Mesenchymal stem cell (in vitro differentiated cells and primary cell): ENCODE measurements around the gene FAM24B.
A peak's percentile ranks its signal among the peaks of the same experiment; 100 is the strongest.

ENCODE experiments used
- DNase-seq: peaks from one replicate; pipeline ENCODE4 v3.0.0-alpha.2; 2013
- H2AFZ ChIP-seq: one replicate; pipeline ENCODE4 v1.6.1; 2013; ENCODE audit warnings: low read depth, mild to moderate bottlenecking, control low read depth, inconsistent platforms, low read length, moderate library complexity
- H2AK5ac ChIP-seq: 2 replicates; pipeline ENCODE4 v1.6.1; 2013; ENCODE audit warnings: low read length, moderate library complexity, mild to moderate bottlenecking, inconsistent platforms; ENCODE audit not compliant: severe bottlenecking
- H2BK120ac ChIP-seq: one replicate; pipeline ENCODE4 v1.6.1; 2013; ENCODE audit warnings: low read depth, mild to moderate bottlenecking, inconsistent platforms, low read length, moderate library complexity
- H2BK12ac ChIP-seq, 2 experiments: one replicate each; pipeline ENCODE4 v1.6.1; 2013; ENCODE audit warnings: inconsistent platforms in 2 of 2, low read length in 2 of 2, mild to moderate bottlenecking in 2 of 2, moderate library complexity in 2 of 2, control low read depth in 1 of 2
- H2BK15ac ChIP-seq: one replicate; pipeline ENCODE4 v1.6.1; 2013; ENCODE audit warnings: mild to moderate bottlenecking, low read depth, inconsistent platforms; ENCODE audit not compliant: poor library complexity, severe bottlenecking
- H2BK5ac ChIP-seq: 2 replicates; pipeline ENCODE4 v1.6.1; 2013; ENCODE audit warnings: low read depth, mild to moderate bottlenecking, low read length, control low read depth, inconsistent platforms; ENCODE audit not compliant: poor library complexity, severe bottlenecking
- H3K14ac ChIP-seq, 2 experiments: one replicate each; pipeline ENCODE4 v1.6.1; 2013; ENCODE audit warnings: inconsistent platforms in 2 of 2, low read length in 2 of 2, control low read depth in 1 of 2, mild to moderate bottlenecking in 1 of 2, moderate library complexity in 1 of 2
- H3K18ac ChIP-seq, 2 experiments: one replicate each; pipeline ENCODE4 v1.6.1; 2013; ENCODE audit warnings: inconsistent platforms in 2 of 2, low read length in 2 of 2, control low read depth in 1 of 2, low read depth in 1 of 2, mild to moderate bottlenecking in 1 of 2
- H3K23ac ChIP-seq, 2 experiments: one replicate each; pipeline ENCODE4 v1.6.1; 2013; ENCODE audit warnings: inconsistent platforms in 2 of 2, low read length in 2 of 2, mild to moderate bottlenecking in 2 of 2, moderate library complexity in 2 of 2, control low read depth in 1 of 2
- H3K27ac ChIP-seq: 2 replicates; pipeline ENCODE4 v1.5.1; 2013; ENCODE audit warnings: mild to moderate bottlenecking, moderate library complexity, low read length, control low read depth, inconsistent platforms; ENCODE audit not compliant: poor library complexity, severe bottlenecking
- H3K27me3 ChIP-seq, 2 experiments: 2 replicates each; pipeline versions ENCODE4 v1.6.1 to v1.7.0; 2013; ENCODE audit warnings: low read length in 2 of 2, mild to moderate bottlenecking in 2 of 2, moderate library complexity in 2 of 2, control low read depth in 1 of 2, inconsistent platforms in 1 of 2; ENCODE audit not compliant: control insufficient read depth in 1 of 2, insufficient read depth in 1 of 2
- H3K36me3 ChIP-seq, 2 experiments: 2 replicates each; pipeline versions ENCODE4 v1.6.1 to v1.7.0; 2013; ENCODE audit warnings: low read length in 2 of 2, control low read depth in 1 of 2, inconsistent platforms in 1 of 2, low read depth in 1 of 2, mild to moderate bottlenecking in 1 of 2; ENCODE audit not compliant: insufficient read depth in 2 of 2, control insufficient read depth in 1 of 2
- H3K4ac ChIP-seq, 2 experiments: one replicate each; pipeline ENCODE4 v1.6.1; 2013; ENCODE audit warnings: inconsistent platforms in 2 of 2, low read length in 2 of 2, mild to moderate bottlenecking in 2 of 2, moderate library complexity in 2 of 2, control low read depth in 1 of 2, low read depth in 1 of 2
- H3K4me1 ChIP-seq: 2 replicates; pipeline ENCODE4 v1.6.1; 2013; ENCODE audit warnings: low read depth, low read length, control low read depth; ENCODE audit not compliant: control insufficient read depth, insufficient read depth
- H3K4me2 ChIP-seq: 2 replicates; pipeline ENCODE4 v1.6.1; 2013; ENCODE audit warnings: low read length, mild to moderate bottlenecking, inconsistent platforms; ENCODE audit not compliant: poor library complexity, severe bottlenecking
- H3K4me3 ChIP-seq, 2 experiments: 2 replicates each; pipeline versions ENCODE4 v1.5.1 to v1.7.0; 2013; ENCODE audit warnings: low read length in 2 of 2, mild to moderate bottlenecking in 2 of 2, control low read depth in 1 of 2, low read depth in 1 of 2; ENCODE audit not compliant: insufficient read depth in 1 of 2
- H3K79me1 ChIP-seq: replicated peaks from 2 replicates; pipeline ENCODE4 v1.6.1; 2013; ENCODE audit warnings: mild to moderate bottlenecking, control low read depth, low read length, inconsistent platforms; ENCODE audit not compliant: poor library complexity, severe bottlenecking
- H3K9ac ChIP-seq: 2 replicates; pipeline ENCODE4 v1.7.0; 2013; ENCODE audit warnings: mild to moderate bottlenecking, low read length, moderate library complexity
- H3K9me3 ChIP-seq: 2 replicates; pipeline ENCODE4 v1.7.0; 2013; ENCODE audit warnings: mild to moderate bottlenecking, low read length; ENCODE audit not compliant: control insufficient read depth
- H4K8ac ChIP-seq: one replicate; pipeline ENCODE4 v1.6.1; 2013; ENCODE audit warnings: inconsistent platforms, mild to moderate bottlenecking, low read length, moderate library complexity
- H4K91ac ChIP-seq: one replicate; pipeline ENCODE4 v1.6.1; 2013; ENCODE audit warnings: mild to moderate bottlenecking, low read length, inconsistent platforms
- WGBS: methylation state at CpG from one replicate; pipeline ENCODE4 v1.1.7; 2013; ENCODE audit warnings: mixed read lengths; 5-methylcytosine and 5-hydroxymethylcytosine counted together

Gene FAM24B

DNA sequence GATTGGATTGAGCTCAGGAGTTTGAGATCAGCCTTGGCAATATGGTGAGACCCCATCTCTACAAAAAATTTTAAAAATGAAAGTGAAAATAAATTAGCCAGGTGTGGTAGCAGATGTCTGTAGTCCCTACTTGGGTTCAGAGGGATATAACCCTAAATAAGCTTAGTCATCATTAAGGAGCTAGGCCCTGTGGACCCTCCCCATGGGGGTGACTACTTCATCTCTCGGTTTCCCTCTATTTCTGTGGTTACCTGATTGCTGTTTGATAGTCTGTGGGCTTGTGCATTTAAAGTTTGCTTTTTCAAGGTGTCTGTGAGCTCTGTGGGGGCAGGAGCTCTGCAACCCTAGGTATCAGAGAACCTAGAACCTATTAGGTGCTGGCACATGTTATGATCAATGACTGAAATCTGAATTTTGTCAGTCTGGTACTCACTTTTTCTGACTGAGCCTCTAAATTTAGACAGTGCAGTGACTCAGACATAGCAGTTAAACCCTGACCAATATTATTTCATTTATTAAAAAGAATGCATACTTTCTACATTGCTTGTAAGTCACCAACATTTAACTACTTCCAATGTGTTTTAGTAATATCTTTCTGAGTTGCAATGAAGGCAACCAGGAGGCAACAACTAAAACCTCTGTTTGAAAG, 25.6 kb downstream of the FAM24B start:
- Histone ChIP-seq H2AK5ac (no peak overlapping the region), H3K18ac (no peak overlapping the region), H3K14ac (no peak overlapping the region), H3K36me3 (peaks cover 0 to 9% of the 10 kb centered on the region in 2 experiments), H3K79me1 (no peaks in the 10 kb centered on the region), H3K4me3 (no peak overlapping the region), H2BK15ac (no peak overlapping the region), H2BK120ac (no peak overlapping the region), H3K23ac (no peak overlapping the region), H4K91ac (no peak overlapping the region), H3K27ac (peak overlapping the region; percentile 32), H3K9ac (peak overlapping the region; percentile 70), H3K9me3 (no peaks in the 10 kb centered on the region), H4K8ac (no peak overlapping the region), H3K4me2 (no peak overlapping the region), H3K4ac (no peak overlapping the region), H2AFZ (no peak overlapping the region), H3K4me1 (peaks cover 14% of the 10 kb centered on the region), H2BK12ac (no peak overlapping the region), H3K27me3 (no peaks in the 10 kb centered on the region), H2BK5ac (no peak overlapping the region)
- WGBS: 93% methylated on average over 1 of the region's 1 CpG
- DNase-seq: no peak

DNA sequence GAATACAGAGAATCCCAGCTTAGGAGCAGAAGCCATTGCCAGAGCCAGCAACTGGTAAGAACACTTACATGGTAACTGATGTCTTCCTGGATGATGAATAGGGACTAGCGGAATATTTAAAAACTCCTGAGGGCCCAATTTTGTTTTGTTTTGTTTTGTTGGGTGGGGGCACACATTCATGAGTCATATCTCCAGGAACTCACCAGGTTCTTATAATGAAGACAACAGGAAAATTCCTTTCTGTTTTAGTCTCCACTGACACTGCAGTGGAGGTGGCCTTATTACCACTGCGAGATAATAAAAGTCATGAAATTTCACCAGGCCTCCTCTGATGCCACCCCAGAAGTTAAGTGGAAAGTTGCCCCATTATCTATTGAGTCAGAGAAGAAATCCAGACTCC, 27.1 kb downstream of the FAM24B start:
- Histone ChIP-seq H4K8ac (no peak overlapping the region), H3K36me3 (peaks cover 0 to 12% of the 10 kb centered on the region in 2 experiments), H3K79me1 (no peaks in the 10 kb centered on the region), H3K4me3 (no peak overlapping the region), H3K4me1 (peaks cover 20% of the 10 kb centered on the region), H3K27ac (peak overlapping the region; percentile 33), H2BK15ac (no peak overlapping the region), H3K9ac (peak overlapping the region; percentile 6), H3K27me3 (no peaks in the 10 kb centered on the region), H2BK12ac (no peak overlapping the region), H3K23ac (no peak overlapping the region), H3K4ac (no peak overlapping the region), H2BK120ac (no peak overlapping the region), H3K9me3 (no peaks in the 10 kb centered on the region), H3K18ac (no peak overlapping the region), H3K4me2 (no peak overlapping the region), H2BK5ac (no peak overlapping the region), H2AFZ (no peak overlapping the region), H3K14ac (no peak overlapping the region), H2AK5ac (no peak overlapping the region), H4K91ac (no peak overlapping the region)
- DNase-seq: peak; percentile 7
- WGBS: 25% methylated on average over 2 of the region's 2 CpGs

DNA sequence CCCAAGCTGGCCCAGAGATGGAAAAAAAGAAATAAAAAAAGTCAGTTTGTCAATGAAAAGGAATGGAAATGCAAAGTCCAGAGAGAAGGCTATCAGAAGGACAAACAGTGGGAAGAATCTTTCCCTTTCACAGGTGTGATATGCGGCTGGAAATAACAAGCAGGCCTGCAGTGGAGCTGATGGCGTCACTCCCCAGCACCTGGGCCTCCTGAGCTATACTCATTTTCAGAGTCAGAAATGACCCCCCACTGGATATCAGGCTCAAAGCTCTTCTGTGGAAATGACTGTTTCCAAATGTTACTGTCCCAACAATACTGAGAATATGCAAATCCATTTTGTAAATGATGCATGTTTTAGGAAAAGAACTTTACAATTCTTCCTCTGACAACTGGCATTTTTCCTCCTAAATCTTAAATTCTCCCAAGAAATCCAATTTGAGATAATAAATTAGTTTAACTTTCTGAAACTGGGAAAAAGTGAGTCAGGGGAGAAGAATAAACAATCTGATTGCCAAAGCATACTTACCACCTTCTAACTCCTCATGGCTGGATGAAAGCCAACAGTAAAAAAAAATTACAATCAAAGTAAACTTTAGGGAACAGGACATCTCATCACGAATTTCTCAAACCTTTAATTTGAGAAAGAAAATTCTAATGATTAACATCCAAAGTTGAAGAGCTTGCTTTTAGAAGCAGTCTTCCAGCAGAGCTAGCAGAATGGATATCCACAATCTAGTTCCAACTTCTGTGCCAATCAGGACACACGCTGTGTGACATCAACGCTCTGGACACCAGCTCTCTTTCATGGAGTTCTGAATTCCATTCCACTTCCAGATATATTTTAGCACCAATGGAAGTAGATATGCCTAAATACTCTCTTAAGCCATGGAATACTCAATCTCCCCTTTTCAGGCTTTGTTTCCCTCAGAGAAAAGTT, 28.4 kb downstream of the FAM24B start:
- Histone ChIP-seq H3K27me3 (no peaks in the 10 kb centered on the region), H2BK12ac (no peak overlapping the region), H2BK15ac (no peak overlapping the region), H2BK5ac (no peak overlapping the region), H3K36me3 (peaks cover 0 to 12% of the 10 kb centered on the region in 2 experiments), H3K27ac (no peak overlapping the region), H3K4me1 (peaks cover 20% of the 10 kb centered on the region), H3K4me3 (no peak overlapping the region), H3K23ac (no peak overlapping the region), H3K14ac (no peak overlapping the region), H2AFZ (no peak overlapping the region), H3K4ac (no peak overlapping the region), H3K9ac (no peak overlapping the region), H3K4me2 (no peak overlapping the region), H4K91ac (no peak overlapping the region), H2BK120ac (no peak overlapping the region), H3K9me3 (no peaks in the 10 kb centered on the region), H4K8ac (no peak overlapping the region), H3K79me1 (no peaks in the 10 kb centered on the region), H3K18ac (no peak overlapping the region), H2AK5ac (no peak overlapping the region)
- peak; percentile 54 for DNase-seq
- 62% methylated on average over 5 of the region's 5 CpGs for WGBS

DNA sequence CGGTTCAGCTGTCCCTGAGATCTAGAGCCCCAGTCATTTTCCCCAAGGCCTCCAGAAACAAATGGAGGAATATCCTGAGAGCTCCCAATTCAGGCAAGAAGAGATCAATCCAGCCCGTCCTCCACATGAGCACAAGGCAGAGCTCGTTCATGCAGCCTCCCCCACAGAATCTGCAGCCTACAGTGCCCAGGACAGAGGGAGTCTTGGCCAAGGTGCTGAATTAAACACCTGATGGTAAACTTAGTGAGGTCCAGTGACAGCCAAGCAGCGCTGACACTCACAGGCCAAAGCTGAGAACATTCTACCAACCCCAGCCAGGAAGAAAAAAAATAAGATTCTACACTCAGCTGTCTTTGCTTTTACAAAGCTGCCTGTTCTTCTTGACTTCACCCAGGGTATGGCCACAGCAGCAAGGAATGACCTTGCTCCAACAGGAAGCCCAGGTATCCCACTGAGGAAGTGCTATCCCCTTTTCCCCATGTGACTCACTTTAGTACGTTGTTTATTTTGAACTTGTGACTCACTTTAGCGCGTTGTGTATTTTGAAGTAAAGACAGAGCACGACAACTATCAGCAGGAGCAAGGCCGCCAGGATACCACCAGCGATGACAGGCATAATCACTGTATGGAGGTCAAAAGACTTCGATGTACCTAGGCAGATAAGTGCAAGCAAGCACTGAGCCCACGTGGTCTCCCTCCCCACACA, 29.3 kb downstream of the FAM24B start:
- no peak overlapping the region for H2AFZ ChIP-seq
- H2BK5ac ChIP-seq: no peak overlapping the region
- H3K27me3 ChIP-seq: no peaks in the 10 kb centered on the region
- H4K91ac ChIP-seq: no peak overlapping the region
- peaks cover 20% of the 10 kb centered on the region for H3K4me1 ChIP-seq
- H3K4me3 ChIP-seq: no peak overlapping the region
- no peak overlapping the region for H3K23ac ChIP-seq
- no peaks in the 10 kb centered on the region for H3K79me1 ChIP-seq
- no peak overlapping the region for H3K4me2 ChIP-seq
- no peak overlapping the region for H2BK15ac ChIP-seq
- no peak overlapping the region for H3K27ac ChIP-seq
- H3K4ac ChIP-seq: no peak overlapping the region
- peaks cover 0 to 16% of the 10 kb centered on the region in 2 experiments for H3K36me3 ChIP-seq
- no peak overlapping the region for H3K14ac ChIP-seq
- no peak overlapping the region for H4K8ac ChIP-seq
- WGBS: 47% methylated on average over 12 of the region's 12 CpGs
- no peaks in the 10 kb centered on the region for H3K9me3 ChIP-seq
- no peak overlapping the region for H3K9ac ChIP-seq
- no peak overlapping the region for H3K18ac ChIP-seq
- H2BK12ac ChIP-seq: no peak overlapping the region
- no peak overlapping the region for H2AK5ac ChIP-seq
- peak; percentile 61 for DNase-seq
- H2BK120ac ChIP-seq: no peak overlapping the region
